Fibroblast of the aortic adventitia (primary cell): Measurements from ENCODE around the gene SMARCD3. TPM values are rescaled to one million over a fixed set of nuclear protein-coding genes. Genes with fewer than 3 reads are reported as not detected.

Experiments used
- DNase-seq: peaks from one replicate; pipeline ENCODE4 v3.0.0-alpha.2; 2010; ENCODE audit warnings: low read depth
- H3K4me3 ChIP-seq: 2 replicates; pipeline ENCODE4 v1.5.1; 2011; ENCODE audit warnings: low read depth, mild to moderate bottlenecking, control low read depth, low read length, moderate library complexity
- CTCF ChIP-seq: IDR thresholded peaks from 2 replicates; pipeline ENCODE4 v1.5.1; 2011; ENCODE audit warnings: mild to moderate bottlenecking, low read length, control low read depth, inconsistent platforms; ENCODE audit not compliant: insufficient read depth
- total RNA-seq: library from RNA; depleted of rRNA; stranded (reverse); fragments of >200 nt; gene quantifications from 2 replicates; pipeline ENCODE4 v1.2.3, GENCODE V29; 2012; ENCODE audit warnings: low replicate concordance

Gene SMARCD3
- total RNA-seq, 1 donor: 44.9 TPM

GRCh38 chr7:151250181-151251132 lies 2.0 kb upstream of the SMARCD3 start:
- peak overlapping the region; percentile 72 for H3K4me3 ChIP-seq
- DNase-seq: no peak
- TF ChIP-seq CTCF: no peak

GRCh38 chr7:151249732-151250072 lies 1.2 kb upstream of the SMARCD3 start:
- DNase-seq: peak; percentile 62
- TF ChIP-seq CTCF: no peak
- H3K4me3 ChIP-seq: no peak overlapping the region

- H3K4me3 ChIP-seq: peak overlapping the region; percentile 79
- no peak for TF ChIP-seq CTCF
- DNase-seq: peak; percentile 70
Observed at GRCh38 chr7:151249034-151249731, 689 bp upstream of the SMARCD3 start.

- no peak for TF ChIP-seq CTCF
- peak overlapping the region; percentile 79 for H3K4me3 ChIP-seq
- DNase-seq: no peak
Observed at GRCh38 chr7:151247611-151248345, 716 bp downstream of the SMARCD3 start.

GRCh38 chr7:151246851-151247580 lies 1.5 kb downstream of the SMARCD3 start:
- no peak for TF ChIP-seq CTCF
- DNase-seq: no peak
- H3K4me3 ChIP-seq: peak overlapping the region; percentile 79

- DNase-seq: no peak
- TF ChIP-seq CTCF: no peak
- H3K4me3 ChIP-seq: peak overlapping the region; percentile 79
Observed at GRCh38 chr7:151246102-151246850, 2.2 kb downstream of the SMARCD3 start.
